ENCODE results near the gene CDYL.

CDYL gene

DNA sequence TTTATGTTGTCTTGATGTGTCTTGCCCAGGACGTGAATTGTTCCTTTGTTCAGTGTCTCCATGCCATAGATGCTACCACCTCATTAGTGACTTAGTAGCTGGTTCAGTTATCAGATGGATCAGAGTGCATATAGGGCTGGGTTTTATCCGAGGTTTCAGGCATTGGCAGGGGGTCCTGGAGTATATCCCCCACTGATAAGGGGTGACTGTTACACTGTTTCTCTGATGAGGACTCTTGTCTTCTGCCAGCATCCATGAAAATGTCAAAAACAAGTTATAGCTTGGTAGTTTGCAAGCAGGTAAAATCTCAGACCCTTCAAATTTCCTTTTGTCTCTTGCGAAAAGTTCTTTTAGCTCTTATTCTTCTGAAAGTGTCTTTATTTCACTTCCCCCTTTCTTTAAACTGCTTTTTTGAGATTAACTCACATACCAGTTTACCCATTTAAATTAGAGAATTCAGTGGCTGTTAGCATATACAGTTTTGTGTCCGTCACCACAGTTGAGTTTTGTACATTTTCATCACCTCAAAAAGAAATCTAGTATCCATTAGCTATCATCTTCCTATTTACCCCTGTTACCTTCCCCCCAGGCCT is 109.2 kb downstream of the CDYL start:
- DNase-seq: no peak

DNA sequence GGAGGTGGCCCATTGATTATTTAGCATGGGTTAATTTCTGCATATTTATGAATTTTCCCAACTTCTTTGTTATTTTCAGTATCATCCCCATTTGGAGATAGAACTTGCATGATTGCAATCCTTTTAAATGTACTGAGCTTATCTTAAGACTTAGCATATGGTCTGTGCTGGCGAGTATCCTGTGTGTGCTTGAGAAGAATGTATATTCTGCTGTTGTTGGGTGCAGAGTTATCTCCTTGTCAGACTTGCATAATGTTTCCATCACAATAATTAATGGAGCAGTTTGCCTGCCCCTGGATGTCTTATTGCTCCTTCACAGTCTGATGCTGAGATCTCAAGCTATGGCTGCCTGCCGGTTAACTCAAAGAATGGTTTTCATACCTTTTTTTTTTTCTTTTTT is 112.6 kb downstream of the CDYL start:
- no peak for DNase-seq

DNA sequence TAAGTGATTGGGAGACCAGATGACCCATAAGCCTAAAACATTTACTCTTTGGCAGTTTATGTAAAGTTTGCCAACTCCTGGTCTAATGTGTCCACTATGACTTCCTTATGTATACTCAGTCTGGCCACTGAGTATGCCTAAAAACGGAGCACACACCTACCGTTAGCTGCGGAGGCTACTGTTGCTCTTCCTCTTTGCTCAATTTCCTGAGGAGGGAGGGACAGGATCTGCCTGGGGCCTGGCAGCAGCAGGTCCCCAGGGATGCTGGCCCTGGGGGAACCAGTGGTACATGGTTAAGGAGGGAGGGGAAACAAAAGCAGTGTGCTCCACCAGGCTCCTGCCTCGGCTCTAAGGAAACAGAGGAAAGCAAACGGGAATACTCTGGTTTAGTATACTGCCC is 113.5 kb downstream of the CDYL start:
- DNase-seq: no peak

DNA sequence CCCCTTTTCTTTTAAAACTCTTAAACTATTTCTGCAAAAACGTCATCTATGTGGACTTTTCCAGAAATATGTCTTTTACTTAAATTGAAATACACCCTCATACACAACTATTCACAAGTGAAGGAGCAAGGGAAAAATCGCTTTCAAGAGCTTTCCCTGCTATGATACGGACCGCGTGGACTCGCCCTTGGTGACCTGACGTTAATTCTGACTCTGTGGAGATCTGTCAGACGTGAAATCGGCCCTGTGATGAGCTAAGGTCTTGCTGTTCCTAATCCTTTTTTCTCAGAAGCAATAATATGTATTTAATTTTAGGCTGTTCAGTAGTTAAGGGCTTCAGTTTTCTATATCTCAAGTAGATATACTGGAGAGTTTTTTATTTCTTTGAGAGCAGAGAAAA is 114.0 kb downstream of the CDYL start:
- DNase-seq: no peak

DNA sequence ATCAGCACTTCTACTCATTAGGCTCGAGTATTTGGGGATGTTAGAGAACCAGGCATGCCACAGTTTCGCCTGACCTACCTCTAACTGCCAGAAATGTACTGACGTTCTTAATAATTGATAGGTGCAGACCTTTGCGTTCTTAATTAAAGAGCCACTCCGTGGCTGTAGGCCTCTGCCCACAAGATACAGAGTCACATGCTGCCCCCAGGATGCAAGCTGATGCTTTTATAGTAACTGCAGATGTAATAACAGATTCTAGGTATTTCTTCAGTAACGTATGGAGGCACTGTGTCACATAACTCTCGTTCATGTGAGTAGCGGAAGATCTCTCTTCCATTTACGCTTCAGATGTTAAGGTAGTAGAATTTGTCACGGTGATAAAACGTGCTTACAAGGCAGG is 114.4 kb downstream of the CDYL start:
- no peak for DNase-seq

DNA sequence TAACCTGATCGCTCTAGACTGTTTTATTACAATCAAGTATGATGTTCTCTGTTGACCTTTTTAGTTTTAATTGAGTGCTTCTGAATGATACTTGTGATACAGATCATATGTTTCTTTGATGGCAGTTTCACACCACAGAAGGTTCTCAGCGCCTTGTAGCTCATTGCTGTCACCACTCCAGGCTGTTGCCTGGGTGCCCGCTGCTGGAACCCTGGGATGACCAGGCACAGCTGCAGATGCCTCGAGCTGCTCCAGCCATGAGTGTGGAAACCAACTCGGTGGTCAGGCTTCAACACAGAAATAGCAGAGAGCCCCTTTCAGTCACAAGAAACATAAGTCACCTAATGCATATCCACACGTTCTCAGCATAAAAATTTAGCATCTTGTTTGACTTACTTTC is 114.9 kb downstream of the CDYL start:
- DNase-seq: no peak

DNA sequence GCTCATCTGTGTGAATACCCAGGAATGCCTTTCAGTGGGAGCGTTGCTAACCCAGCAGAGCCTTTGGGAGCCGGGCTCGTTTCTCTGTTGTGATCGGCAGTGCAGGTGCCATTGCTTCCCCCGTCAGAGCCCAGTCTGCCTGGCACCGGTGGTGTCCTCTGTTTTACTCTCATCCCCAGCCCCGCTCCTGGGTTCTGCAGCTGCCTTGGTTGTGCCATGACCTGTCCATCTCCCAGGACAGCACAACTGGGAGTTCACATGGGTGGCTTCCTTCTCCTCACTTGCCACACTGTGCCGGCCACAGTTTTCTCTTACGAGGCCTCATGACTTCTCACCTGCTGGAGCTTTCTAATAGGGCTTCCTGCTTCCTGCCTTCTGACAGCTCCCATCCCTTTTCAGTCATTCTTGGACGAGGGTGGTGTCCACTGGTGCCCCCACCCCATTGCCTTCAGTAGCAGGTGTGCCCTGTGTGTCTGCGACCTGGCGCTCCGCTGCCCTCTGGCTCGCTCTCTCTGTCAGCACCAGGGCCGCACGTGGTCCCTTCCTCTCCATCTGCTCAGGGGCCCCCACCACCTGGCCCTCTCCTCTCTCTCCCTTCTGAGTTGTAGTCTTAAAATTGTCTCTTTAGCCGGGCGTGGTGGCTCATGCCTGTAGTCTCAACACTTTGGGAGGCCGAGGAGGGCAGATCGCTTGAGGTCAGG is 116.7 kb downstream of the CDYL start:
- DNase-seq: no peak

DNA sequence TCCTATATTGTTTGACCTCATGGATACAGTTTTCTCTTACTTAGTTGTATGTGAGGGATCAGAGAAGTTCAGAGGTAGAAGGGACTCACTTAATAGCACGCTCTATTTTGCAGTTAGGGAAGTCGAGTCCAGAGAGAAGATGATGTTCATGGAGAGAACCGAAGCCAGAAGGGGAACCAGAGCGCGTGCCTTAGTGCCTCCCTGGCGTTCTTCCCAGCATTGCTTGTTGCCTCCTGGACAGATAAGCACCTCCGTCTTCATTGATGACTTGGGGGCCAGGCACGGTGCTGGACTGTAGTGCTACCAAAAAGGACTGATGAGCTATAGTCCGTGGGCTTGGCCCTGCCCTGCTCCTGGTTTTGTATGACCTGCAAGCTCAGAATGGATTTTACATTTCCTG is 117.8 kb downstream of the CDYL start:
- no peak for DNase-seq

DNA sequence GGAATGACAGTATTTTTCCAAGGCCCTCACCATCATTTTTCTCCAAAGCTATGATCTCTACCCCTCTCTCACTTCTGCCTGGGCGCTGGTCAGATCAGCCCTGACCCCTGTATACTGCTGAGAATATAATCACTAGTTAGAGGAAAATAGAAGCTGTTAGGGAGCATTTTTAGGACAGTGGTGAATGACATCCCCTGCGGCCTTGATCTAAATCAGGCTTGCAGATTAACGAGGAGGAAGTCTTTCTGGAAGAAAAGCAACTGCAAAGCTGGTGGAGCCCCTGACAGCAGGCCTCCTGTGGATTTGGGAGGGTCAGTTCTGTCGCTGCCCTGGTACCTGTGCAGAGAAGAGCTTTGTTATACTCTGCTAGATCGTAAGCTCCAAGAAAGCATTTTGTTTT is 119.8 kb downstream of the CDYL start:
- DNase-seq: no peak

DNA sequence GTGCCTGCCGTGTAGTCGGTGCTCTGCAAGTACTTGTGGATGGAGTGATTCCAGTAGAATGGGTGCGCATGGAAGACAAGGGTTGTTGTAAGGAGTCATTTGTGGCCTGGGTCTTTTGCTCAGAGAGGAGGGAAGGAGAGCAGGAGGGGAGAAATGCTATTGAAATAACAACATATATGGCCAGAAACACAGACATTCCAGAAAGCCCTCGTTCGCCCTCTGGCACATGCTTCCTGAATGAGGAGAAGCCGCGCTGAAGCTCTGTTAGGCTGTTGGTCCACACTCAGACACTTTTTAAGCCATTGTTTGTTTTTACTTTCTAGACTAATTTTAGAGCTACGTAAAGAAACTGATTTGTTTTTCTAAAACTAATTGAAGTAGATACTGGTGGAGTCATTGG is 120.2 kb downstream of the CDYL start:
- DNase-seq: no peak

DNA sequence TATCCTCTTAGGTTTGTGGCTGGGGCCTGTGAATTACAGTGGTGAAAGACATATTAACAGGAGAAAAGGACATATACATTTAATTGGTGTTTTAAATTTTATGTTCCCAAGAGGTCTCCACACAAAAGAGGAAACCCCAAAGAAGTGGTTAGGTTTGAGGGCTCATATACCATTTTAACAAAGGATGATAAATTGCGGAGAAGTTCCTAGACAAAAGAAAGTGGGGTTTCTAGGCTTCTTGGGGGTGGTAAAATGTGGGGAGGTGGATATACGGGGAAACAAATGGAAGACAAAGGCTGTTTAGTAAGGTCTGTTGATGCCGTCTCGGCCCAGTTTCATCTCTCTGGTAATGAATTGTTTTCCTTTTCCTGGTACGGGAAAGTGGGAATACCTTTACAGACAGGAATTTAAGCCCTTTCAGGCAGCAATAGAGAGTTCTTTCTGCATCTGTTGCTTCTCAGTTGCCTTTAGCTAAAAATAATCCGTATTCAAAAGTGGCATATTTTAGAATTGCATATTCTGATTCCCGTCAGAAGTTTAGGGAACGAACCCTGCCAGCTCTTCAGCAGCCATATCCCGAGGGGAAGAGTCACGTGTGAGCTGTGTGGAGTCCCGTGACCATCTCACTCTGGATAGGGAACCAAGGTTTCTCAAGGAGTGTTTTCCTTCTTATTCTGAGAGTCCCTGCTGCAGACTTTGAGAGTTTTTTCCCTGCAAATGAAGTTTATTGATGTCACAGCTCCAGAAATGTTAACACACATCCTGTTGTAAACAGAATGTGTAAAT is 123.2 kb downstream of the CDYL start:
- DNase-seq: no peak

DNA sequence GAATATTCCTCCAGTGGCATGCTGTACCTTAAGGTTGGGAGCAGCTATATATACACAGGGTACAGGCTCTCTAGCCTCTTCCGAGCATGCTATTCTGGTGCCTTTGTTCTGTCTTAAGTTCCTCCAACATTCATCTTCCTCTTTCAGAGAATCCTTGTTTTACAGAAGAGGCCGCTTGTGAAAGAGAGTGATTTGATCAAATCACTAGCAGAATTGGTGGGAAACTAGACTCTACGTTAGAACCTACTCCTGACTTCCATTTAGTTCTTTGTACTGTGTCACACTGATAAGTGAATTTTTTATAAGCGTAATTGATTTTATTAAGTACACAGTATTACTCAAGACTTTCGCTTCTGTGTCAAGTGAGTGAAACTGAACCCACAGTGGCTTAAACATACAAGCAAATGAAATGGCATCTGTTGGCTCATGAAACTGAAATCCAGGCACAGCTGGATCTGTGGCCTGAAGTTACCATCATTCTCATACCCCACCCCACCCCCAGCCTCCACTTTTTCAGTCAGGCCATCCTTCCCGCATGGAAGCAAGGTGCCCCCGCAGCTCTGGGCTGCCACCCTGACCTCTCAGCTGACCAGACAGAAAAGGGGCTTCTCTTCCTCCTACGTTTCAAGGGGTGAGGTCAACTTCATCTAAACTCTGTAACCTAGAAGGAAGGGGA is 125.3 kb downstream of the CDYL start:
- no peak for DNase-seq

DNA sequence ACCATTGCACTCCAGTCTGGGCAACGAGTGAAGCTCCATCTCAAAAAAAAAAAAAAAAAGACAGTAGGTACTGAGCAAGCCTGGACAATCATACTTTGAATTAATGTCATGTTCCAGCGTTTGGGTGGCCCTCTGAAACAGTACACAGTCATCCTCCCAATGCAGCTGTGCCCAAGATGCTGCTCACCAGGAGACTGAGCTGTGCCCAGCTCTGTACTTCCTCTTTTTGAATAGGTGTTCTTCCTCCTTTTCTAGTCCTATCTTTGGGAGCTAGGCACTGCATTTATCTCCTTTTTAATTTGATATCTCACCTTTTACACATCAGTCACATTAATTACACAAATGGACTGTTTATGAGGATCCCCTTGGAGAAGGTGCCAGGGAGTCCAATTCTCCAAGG is 126.2 kb downstream of the CDYL start:
- DNase-seq: no peak

DNA sequence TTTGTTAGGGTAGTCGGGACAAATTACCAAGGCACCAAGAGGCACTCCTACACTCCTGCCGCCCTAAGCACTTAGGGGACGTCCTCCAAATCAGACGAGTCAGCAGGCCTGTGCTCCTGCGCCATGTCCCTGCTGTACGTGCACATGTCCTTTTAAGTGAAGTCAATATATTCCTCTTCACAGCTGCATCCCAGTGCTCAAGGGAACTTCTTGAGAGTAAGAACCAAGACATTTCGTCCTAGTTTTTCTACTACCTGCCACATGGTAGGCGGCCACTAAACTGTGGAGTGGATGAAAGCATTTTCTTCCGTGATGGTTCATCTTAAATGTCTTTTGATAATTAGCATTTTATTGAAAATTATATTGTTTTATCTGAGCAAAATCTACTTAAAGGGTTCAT is 126.9 kb downstream of the CDYL start:
- DNase-seq: no peak

DNA sequence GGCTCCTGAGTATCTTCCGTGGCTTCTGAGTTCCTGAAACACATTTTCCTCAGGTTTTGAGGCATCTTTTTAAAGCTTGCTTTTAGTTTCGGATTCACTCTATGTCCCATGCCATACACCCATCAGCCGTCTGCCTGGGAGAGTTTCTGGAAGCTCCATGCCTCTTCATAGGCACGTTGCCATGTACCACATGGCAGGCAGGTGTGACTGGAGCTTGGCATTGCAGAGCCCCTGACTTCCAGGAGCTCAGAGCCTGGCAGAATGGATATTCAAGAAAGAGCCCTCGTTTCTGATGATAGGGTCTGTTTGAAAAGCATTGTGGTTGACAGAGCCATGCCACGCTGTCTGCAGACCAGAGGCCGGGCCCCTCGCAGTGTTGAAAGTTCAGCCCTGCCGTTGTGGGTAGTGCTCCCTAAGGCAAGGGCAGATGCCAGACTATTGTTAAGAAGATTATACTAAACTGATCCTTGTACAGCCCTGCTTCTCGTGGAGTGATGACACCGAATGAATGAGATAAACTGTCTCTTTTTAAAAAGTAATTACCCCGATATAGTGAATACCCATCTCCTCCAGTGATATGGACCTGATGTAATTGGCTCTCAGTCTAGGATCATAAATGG is 127.7 kb downstream of the CDYL start:
- no peak for DNase-seq

DNA sequence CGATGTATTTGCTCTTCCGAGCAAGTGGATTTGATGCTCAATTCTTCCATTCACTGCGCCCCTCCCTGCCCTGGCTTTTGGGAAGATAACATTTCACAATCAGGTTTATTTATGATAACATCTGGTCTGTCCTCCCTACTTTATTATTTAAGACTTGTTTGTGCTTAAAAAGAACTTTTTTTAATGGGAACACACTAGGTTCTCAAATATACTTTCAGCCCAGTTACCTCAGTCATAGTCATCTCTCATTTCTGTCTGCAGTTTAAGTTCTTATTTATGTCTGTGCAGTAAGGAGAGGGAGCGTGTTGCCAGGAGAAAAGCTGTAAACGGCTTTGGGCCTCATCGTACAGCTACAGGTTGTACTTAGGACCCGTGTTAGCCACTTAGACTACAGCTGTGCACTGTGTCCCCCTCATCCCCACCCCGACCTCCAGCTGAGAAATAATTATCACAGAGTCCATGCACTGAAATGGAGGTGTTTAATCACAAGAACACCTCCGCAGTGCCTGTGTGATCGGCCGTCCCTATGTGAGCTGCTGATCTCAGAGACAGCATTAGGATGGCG is 128.3 kb downstream of the CDYL start:
- no peak for DNase-seq

DNA sequence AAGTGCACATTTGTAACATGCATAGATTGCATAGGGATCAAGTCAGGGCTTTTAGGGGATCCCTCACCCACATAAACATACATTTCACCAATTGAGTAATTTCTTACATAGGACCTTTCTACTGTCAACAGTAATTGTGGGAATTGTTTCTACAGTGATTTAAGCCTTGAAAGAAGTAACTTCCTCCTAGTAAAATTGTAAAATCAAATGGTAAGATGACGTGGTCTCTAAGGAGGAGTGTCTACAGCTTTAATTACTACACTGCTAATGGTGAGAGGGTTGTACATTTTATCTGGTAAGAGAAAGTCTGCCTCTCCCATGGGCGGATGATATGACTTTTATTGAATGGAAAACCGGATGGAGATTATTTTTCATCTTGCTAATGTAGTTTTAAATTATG is 129.6 kb downstream of the CDYL start:
- DNase-seq: no peak

DNA sequence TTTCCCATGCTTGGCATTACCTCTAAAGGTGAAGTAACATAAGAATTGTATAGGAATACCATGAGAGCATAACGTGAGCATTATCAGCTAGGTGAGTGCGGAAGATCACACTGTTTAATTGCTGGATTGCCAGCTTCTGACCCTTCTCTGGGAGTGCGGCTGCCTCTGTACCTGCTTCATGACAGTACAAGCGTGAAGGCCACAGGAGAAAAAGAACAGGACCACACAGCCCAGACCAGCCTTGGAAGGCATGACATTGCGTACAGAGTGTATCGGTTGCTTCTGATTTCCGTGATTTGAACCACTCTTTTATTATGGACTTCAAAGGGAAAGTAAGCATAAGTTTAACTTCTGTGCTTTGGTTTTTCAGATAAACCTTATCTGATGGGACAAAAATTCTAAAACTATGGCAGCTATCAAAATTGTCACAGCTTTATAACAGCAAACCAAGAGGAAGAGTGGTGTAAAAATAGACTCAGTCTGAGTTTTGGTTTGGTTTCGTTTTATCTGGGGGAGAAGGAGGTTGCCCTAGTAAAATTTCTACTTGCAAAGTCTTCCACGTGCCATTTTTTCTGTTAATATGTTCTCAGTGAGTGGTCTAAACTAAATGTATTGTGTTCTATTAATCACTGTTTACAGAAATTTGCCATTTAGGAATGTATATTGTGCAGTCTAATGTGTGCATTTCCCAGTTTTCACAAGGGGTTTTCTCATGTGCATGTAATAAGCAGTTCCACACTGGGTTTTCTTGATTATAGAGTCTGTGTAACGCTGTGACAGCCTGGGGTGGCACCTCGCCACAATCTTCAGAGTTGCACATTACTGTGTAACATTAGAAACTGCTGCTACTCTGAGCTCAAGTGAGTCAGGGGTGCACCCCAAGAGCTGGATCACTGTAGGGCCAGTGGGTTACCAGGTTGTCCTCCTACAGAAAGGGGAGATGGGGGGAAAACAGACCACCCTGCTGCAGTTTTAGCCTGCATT is 130.4 kb downstream of the CDYL start:
- DNase-seq: no peak

DNA sequence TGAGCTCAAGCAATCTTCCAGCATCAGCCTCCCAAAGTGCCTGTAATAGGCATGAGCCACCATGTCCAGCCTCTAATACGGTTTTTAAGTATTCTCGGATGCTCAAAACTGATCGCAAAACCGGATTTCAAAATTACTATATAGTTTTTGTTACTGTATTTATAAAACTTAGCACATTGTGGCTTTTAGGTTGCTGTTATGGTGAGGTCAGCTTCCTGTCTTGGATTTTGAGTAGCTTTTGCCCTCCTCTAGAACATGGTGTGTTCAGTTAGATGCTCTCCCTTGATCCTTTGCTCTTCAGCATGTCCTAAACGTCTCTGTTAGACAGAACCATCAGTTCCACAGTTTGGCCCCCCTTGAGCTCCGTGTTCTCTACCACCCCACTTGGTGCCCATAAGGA is 131.4 kb downstream of the CDYL start:
- no peak for DNase-seq

DNA sequence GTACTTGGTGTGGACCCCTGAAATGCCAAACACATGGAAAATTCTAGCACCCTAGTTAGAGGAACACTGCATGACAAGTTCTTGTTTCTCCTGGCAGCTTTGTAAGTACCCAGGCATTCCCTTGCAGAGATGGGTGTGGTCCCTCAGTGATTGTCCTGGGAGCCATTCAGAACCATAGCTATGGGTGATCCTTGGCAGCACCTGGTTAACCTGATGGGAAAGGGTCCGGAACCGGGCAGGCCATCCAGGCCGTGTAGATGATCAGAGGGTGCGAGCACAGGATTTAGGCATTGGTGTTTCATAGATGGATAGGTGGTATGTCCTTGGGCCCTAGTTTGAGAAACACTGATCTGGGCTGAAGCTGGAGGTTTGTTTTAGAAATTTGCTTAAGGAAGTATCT is 131.9 kb downstream of the CDYL start:
- no peak for DNase-seq

DNA sequence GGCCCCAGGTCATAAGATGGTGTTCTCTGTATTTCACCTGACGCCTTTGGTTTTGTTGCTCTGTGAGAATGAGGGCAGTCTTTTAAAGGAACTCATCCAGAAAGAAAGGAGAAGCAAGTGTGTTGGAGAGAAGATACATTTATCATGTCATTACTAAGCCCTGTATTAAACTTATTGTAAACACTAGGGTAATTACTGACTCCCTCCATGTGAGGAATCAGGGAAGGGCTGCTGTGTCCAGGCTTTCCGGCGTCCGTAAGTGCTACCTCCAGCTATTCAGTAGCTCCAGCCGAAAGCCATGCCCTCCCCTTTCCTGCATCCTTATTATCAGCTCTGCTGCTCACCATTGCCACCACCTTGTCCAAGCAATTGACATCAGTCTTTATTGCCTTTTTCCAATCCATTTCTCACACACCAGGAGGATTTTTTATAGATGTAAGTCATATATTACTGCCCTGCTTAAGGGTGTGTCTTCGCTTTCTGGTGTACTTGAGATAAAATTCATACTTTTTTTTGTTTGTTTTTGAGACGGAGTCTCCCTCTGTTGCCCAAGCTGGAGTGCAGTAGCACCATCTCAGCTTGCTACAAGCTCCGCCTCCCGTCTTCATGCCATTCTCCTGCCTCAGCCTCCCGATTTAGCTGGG is 133.0 kb downstream of the CDYL start:
- no peak for DNase-seq

All from NCI-H1105 (cell line).